ENCODE data around the gene HOXA1.

The HOXA1 gene

GRCh38 chr7:27103489-27104226 is 7.9 kb upstream of the HOXA1 start:
- no peak for DNase-seq

DNA sequence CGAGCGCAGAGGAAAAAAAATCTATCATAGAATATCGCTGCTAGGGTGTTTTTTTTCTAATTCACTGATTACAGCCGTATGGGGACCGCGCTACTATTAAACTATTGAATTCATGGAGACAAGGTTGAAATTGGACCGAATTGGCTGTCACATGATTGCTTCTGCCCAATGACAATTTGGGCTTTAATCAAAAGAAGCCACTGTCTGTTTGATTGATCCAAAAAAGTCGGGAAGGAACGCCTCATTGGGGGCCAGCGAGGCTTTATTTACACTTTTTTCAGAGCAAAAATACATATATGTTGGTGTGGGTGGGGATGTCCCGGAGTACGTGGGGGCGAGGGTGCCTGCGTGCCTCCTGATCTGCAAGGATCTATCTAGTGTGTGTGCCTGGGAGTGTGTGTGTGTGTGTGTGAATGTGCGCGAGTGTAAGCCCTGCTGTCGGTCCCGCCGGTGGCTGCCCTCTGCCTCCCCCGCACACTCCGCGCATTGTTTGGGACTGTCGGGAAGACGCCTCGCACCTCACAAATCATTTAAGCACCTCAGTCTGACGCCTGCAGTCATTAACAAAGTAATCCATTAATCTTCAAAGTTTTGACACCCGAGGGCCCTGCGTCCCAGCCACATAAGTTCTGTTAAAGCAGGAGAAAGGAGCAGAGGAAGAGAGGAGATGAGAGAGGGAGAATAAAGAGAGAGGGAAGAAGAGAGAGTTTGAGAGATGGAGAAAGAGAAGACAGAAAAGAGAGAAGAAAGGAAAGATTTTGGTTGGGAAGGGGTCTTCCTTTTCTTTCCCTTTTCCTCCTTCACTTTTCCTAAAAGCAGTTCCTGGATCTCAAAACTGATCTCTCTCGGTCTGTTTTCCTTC is 7.0 kb upstream of the HOXA1 start, which contains the start of gene HOXA2:
Gene HOXA2, minus strand, starts transcription at position 103 of the 862 bp plus-strand sequence. CDS start 183 bp downstream, outside the sequence.
- no peak for DNase-seq

DNA sequence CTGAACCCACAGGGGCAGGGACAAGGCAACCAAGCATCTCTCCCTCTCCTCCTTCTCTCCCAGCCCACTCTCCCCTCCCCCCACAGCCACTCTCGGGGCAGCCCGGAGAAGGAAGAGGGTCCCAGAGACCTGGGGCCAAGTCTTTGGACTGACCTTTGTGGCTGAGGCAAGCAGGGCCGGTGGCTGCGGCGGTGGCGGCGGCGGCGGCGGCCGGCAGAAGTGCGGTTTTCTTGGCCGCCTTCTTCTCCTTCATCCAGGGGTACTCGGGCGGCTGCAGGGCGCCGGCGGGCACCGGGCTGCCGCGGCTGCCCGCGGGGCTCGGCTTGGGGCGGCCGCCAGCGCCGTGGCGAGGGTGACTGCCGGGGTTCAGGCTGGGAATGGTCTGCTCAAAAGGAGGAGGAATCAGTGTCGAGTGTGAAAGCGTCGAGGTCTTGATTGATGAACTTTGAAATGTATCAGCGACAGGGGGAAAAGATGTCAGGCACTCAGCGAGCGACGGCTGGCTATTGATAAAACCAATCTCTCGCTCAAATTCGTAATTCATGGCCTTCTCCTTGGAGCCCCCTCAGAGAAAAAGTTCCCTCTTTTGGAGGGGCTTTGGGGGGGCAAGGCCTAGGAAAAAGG is 6.3 kb upstream of the HOXA1 start:
- no peak for DNase-seq

GRCh38 chr7:27101171-27101956 is 5.6 kb upstream of the HOXA1 start:
- no peak for DNase-seq

- no peak for DNase-seq
Measured at GRCh38 chr7:27100694-27101170, 4.9 kb upstream of the HOXA1 start.

GRCh38 chr7:27099453-27100370 is 3.9 kb upstream of the HOXA1 start:
- DNase-seq: no peak

- no peak for DNase-seq
Measured at GRCh38 chr7:27098578-27099451, 3.0 kb upstream of the HOXA1 start.

DNA sequence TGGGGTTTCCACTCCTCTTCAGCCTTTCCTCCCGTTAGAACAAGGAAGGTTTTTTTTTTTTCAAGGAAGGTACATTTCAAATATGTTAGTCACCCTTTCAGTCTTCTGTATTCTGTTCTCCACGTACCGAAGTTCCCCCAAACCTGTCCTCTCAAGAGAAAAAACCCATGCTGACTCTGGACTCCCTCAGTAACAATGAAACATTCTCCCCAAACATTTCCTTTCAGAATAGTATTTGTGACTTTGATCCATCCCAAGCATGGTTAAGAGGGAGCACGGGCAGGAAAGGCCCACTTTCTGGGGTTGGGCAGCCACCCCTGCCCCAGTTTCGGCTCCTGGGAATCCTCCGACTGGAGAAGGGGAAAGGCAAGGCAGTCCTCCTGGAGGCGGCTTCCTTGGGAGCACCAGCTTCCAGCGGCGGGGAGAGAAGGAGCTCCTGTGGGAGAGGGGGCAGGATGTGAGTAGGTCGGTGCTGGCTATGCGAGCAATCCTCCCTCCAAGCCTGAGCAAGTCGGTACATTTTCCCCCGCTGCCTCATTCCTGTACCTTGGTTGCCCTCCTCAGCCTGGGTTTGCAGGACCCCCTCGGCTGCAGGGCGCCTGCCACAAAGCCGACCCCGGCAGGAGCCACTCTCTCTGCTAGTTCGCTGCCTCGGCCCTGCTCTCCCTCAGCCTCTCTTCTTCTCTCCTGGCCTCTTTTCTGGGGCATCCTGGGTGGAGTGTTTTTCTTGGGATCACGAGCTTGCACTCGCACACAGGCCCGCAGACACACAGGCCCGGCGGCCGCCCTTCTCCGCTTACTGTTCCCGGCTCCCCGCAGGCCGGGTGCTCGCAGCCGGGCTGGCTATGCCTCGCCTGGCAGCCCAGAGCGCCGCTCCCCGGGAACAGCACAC is 2.1 kb upstream of the HOXA1 start:
- no peak for DNase-seq

- DNase-seq: no peak
Measured at GRCh38 chr7:27096768-27097514, 1.1 kb upstream of the HOXA1 start.

GRCh38 chr7:27095050-27095896 is 527 bp downstream of the HOXA1 start:
- DNase-seq: no peak

DNA sequence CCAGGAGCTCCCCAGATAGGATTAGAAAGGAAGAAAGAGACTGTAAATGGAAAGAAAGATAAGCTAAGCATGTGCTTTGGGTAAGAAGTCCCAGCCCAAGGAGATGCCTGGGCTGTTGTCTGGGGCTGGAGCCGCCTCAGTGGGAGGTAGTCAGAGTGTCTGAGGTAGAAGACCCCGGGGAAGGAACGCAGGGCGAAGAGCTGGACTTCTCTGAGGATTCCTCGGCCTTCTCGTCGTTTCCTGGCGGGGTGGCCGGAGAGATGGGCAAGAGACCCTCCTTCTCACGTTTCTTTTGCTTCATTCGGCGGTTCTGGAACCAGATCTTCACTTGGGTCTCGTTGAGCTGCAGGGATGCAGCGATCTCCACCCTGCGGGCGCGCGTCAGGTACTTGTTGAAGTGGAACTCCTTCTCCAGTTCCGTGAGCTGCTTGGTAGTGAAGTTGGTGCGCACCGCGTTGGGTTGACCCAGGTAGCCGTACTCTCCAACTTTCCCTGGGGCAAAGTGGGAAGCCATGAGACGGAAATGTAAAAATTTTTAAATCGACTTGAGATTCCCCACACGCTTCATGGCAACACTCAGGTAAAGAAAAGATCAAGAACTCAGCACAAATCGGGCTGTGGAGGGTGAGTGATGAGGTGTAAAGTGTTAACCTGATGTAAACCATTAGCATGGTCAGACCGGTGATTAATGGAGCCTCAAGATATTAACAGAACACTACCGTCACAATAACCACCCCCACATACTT is 1.3 kb downstream of the HOXA1 start:
- DNase-seq: no peak

DNA sequence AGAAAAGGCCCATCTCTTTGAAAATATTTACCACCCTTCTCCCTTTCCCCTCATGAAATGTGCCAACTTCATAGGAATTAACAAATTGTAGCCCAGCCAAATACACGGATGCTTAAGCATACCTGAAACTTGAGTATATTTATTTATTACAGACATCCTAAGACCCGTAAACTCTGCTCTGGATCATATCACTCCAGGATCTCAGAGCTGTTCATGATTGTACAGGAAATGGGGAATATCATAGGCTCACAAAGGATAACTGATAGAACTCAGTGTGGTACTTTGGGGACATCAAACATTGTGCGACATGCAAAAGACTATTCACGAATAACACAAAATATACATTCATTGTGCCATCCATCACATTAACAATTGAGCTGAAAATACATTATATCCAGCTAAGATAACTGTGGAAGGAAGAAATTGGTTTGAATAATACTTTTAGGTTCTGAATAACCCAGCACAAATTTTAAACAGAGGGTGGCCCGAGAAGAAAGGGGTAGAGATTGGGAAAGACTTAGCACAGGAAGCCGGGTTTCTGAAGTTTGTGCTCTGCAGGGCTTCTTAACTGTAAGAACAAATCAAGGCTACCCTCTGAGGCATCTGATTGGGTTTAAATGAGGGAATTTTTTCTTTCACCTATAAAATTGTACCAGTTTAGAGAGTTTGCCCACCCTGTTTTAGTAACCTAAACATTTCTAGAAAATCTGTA is 2.5 kb downstream of the HOXA1 start:
- no peak for DNase-seq

DNA sequence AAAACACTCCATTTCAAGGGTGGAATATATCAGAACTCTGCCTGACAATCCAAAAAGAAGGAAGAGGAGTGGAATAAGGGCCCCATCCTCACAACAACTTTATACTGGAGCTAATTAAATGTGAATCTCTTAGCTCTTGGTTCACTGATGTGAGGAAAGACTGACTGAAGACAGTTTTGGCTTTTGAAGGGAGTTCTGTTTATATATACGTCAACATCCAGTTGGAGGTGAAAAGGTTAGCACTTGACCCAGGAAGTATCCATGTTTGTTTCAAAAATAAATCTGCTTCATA is 3.0 kb downstream of the HOXA1 start:
- no peak for DNase-seq

DNA sequence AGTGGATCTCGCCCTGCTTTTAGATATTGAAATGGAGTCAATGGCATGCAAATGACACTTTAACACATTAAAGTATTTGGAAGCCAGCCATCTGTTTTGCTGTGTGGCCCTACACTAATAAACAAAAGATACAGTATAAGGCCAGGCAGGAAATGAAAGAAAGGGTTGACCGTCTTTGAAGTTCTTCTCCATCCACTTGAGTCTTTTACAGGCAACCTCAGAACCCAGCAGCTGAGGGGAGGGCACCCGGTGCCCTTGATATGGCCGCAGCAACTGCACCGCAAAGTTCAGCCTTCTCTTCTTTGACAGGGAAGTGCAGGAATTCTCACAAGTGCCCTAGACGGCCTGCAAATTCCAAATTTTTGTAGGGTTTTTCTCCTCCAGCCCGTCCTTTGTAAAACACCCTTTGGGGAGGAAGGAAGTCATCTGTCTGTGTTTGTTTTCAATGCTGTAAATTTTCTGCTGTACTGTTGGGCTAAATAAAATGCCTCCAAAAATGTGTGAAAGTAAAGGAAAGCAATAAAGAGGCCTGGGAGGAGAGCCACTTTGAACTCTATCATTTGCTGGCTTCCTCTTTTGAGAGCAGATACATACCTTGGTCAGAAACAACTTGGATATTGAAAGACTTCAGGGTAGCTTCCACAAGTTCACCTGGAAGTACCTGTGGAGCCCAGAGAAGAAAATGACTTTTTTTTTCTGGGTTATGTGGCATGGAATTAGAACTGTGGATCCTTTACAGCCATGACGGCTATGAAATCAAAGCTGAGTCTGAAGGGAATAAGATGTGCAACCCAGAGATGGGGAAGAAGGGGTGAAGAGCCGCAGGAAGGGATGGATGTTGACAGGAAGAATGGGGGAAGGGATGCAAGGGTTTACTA is 3.6 kb downstream of the HOXA1 start:
- DNase-seq: no peak

DNA sequence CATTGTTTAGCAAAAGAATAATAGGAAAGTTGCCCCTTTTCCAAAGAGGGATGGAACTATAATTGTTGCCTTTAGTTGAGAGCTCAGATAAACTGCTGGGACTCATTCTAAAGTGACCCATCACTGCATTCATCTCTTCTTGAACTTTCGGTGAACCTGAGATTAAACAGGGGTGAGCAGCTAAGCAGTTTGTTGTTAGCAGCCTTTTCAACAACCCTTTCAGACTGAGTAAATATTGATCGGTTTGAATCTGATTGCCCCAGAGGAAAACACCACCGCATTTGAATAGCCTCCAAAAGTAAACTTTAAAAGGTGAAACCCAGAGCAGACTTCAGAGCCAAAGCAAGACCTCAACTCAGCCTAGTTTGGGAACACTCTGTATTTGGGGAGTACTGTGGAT is 4.7 kb downstream of the HOXA1 start:
- DNase-seq: no peak

Data from NCI-H1436 (cell line).